Prostate gland (tissue), 2 donors: ENCODE data around the gene CDC42BPA. TPM values are rescaled to one million over a fixed set of nuclear protein-coding genes. Genes with fewer than 3 reads are reported as not detected.

Source experiments
- DNase-seq: peaks from one replicate; pipeline ENCODE4 v3.0.0-alpha.2; 2019; ENCODE audit warnings: low spot score
- H3K27ac ChIP-seq, 2 donors: fragments of 200-600 bp; sonication (generic); 2 replicates each; pipeline ENCODE4 v1.5.1; 2017 to 2019
- H3K27me3 ChIP-seq: fragments of 200-600 bp; sonication (generic); replicated peaks from 2 replicates; pipeline ENCODE4 v1.5.1; 2019; ENCODE audit not compliant: insufficient read depth
- H3K36me3 ChIP-seq, 2 donors: fragments of 200-600 bp; sonication (generic); 1 replicate in 1 of 2; 2 replicates in 1 of 2; pipeline versions ENCODE4 v1.5.1 to v1.8.1; 2017 to 2019
- H3K4me1 ChIP-seq: fragments of 200-600 bp; sonication (generic); replicated peaks from 2 replicates; pipeline ENCODE4 v1.5.1; 2019
- H3K4me3 ChIP-seq, 2 donors: fragments of 200-600 bp; sonication (generic); 2 replicates each; pipeline ENCODE4 v1.5.1; 2017 to 2019
- H3K9me3 ChIP-seq: fragments of 200-600 bp; sonication (generic); 2 replicates; pipeline ENCODE4 v1.5.1; 2017
- CTCF ChIP-seq, 4 experiments: fragments of 200-600 bp in 2 of 4; fragments of 450-650 bp in 2 of 4; sonication (generic) in 2 of 4; IDR thresholded peaks; 1 replicate in 3 of 4; 2 replicates in 1 of 4; pipeline ENCODE4 v1.5.1; 2016 to 2019; ENCODE audit warnings: antibody characterized with exemption in 4 of 4, mild to moderate bottlenecking in 2 of 4, moderate library complexity in 2 of 4
- POLR2A ChIP-seq: fragments of 450-650 bp; IDR thresholded peaks from one replicate; pipeline ENCODE4 v1.6.1; 2016; ENCODE audit warnings: antibody characterized with exemption, mild to moderate bottlenecking
- POLR2AphosphoS5 ChIP-seq: sonication (generic); formaldehyde crosslinking; IDR thresholded peaks from one replicate; pipeline ENCODE4 v1.6.1; 2017; ENCODE audit warnings: antibody characterized with exemption
- WGBS: methylation state at CpG from one replicate; pipeline ENCODE4 v1.1.5; 2018; 5-methylcytosine and 5-hydroxymethylcytosine counted together
- intact Hi-C: fragments of 100-400 bp; cut with DNase I; formaldehyde crosslinking; loops from one replicate; pipeline ENCODE4 v1.14.2; 2022
- total RNA-seq, 2 donors: library from RNA; depleted of rRNA; stranded (reverse); fragments of >200 nt; gene quantifications; one replicate each; pipeline ENCODE4 v1.1.0, GENCODE V29; 2016

CDC42BPA gene
- total RNA-seq, 2 donors from 2014 or later = 31.3 to 76.9 TPM

GRCh38 chr1:227037121-227037520 is 281.2 kb downstream of the CDC42BPA start:
- TF ChIP-seq POLR2A (no peak), CTCF (IDR thresholded peaks at IDR 0.05) (no peak), POLR2AphosphoS5 (no peak)
- Histone ChIP-seq H3K9me3 (no peaks in the 10 kb centered on the region), H3K36me3 (no peaks in the 10 kb centered on the region), H3K4me1 (no peaks in the 10 kb centered on the region), H3K4me3 (no peak overlapping the region), H3K27ac (no peak overlapping the region), H3K27me3 (no peaks in the 10 kb centered on the region)
- intact Hi-C loops = no loop called here
- no peak for DNase-seq
- WGBS = 59% methylated on average over 1 of the region's 1 CpG

DNA sequence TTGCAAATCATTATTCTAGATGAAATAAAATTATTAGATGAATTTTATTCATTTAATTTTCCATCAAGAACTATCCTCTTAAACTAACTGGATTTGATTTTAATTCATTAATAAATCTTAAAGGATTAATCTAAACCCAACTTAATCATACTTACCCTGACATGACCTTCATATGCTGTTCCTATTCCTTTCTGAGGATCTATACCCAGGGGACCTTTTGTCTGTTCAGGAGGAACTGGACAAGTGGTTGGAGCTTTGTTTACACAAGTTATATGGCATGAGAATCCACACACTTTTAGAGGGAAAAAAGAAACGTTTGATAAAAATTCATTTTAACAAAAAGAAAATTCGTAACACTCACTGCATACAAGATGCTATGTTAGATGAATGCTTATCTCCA is 283.0 kb downstream of the CDC42BPA start:
- Histone ChIP-seq H3K27ac (no peak overlapping the region), H3K9me3 (no peaks in the 10 kb centered on the region), H3K4me3 (no peak overlapping the region), H3K4me1 (no peaks in the 10 kb centered on the region), H3K27me3 (no peaks in the 10 kb centered on the region), H3K36me3 (no peaks in the 10 kb centered on the region)
- WGBS = 57% methylated on average over 2 of the region's 2 CpGs
- no peak for DNase-seq
- intact Hi-C loops = no loop called here
- TF ChIP-seq CTCF (IDR thresholded peaks at IDR 0.05) (no peak), POLR2A (no peak), POLR2AphosphoS5 (no peak)

GRCh38 chr1:227033880-227034279 is 284.4 kb downstream of the CDC42BPA start:
- DNase-seq = no peak
- H3K9me3 ChIP-seq = no peaks in the 10 kb centered on the region
- no peaks in the 10 kb centered on the region for H3K27me3 ChIP-seq
- no peak overlapping the region for H3K4me3 ChIP-seq
- H3K27ac ChIP-seq = no peak overlapping the region
- TF ChIP-seq POLR2A (no peak), CTCF (IDR thresholded peaks at IDR 0.05) (no peak), POLR2AphosphoS5 (no peak)
- no peaks in the 10 kb centered on the region for H3K4me1 ChIP-seq
- WGBS = 84% methylated on average over 2 of the region's 2 CpGs
- intact Hi-C loops = no loop called here
- no peaks in the 10 kb centered on the region for H3K36me3 ChIP-seq

- Histone ChIP-seq H3K27ac (no peak overlapping the region), H3K4me1 (no peaks in the 10 kb centered on the region), H3K36me3 (no peaks in the 10 kb centered on the region), H3K27me3 (no peaks in the 10 kb centered on the region), H3K9me3 (no peaks in the 10 kb centered on the region), H3K4me3 (no peak overlapping the region)
- TF ChIP-seq CTCF (IDR thresholded peaks at IDR 0.05) (no peak), POLR2A (no peak), POLR2AphosphoS5 (no peak)
- WGBS = 84% methylated on average over 3 of the region's 3 CpGs
- intact Hi-C loops = no loop called here
- DNase-seq = no peak
Observed at GRCh38 chr1:227032396-227032795, 285.9 kb downstream of the CDC42BPA start.

DNA sequence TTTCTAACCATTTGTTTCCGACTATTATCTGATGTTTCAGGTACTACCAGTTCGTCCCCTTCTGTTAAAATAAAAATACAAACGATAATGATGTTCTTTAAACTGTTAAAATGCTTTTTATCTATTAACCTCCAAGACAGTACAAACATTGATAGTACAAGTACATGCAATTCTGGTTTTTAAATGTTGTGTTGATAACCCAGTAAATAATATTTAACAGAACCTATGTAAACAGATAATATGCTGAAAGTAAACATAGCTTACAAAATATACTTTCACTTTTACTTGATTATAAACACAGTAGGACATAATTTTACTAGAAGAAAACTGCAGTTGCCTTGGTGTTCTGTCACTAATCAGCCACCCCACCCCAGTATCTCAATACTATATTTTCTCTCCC is 301.3 kb downstream of the CDC42BPA start:
- no peaks in the 10 kb centered on the region for H3K9me3 ChIP-seq
- H3K4me3 ChIP-seq = no peak overlapping the region
- no peaks in the 10 kb centered on the region for H3K4me1 ChIP-seq
- no peaks in the 10 kb centered on the region for H3K36me3 ChIP-seq
- H3K27me3 ChIP-seq = no peaks in the 10 kb centered on the region
- WGBS = 48% methylated on average over 3 of the region's 3 CpGs
- intact Hi-C loops = no loop called here
- H3K27ac ChIP-seq = peak overlapping the region in 1 of 2 donors; percentile 13
- TF ChIP-seq CTCF (IDR thresholded peaks at IDR 0.05) (no peak), POLR2A (no peak), POLR2AphosphoS5 (no peak)
- no peak for DNase-seq
